Uterus (tissue), 2 donors: Measurements from ENCODE around the gene MARVELD3.

Experiments
- POLR2A ChIP-seq, 2 donors: fragments of 450-650 bp; IDR thresholded peaks; one replicate each; pipeline ENCODE4 v1.6.1; 2016; ENCODE audit warnings: antibody characterized with exemption in 2 of 2, mild to moderate bottlenecking in 1 of 2, moderate library complexity in 1 of 2
- TF ChIP-seq, protein P1 (sequence below), 4 experiments: fragments of 200-600 bp in 2 of 4; fragments of 450-650 bp in 2 of 4; sonication (generic) in 2 of 4; IDR thresholded peaks; one replicate each; pipeline ENCODE4 v1.5.1; 2016 to 2019; ENCODE audit warnings: antibody characterized with exemption in 4 of 4, mild to moderate bottlenecking in 2 of 4, moderate library complexity in 1 of 4

DNA sequence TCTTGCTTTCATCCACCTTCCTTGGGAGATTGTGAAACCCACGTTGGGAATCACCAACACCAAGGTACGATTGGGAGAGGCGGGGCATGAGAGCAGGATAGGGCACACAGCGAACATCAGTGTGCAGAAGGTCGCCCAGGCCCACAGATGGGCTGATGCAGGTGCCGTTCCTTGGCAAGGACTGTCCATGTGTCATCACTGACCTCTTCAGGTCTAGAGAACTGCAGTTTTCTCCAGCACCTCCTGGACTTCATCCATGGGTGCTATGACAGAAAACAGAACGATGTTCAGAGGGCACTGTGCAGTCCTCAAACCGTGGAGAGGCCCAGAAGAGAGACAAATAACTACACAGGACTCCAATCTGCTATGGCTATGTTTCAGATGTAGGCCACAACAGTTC, 25.2 kb upstream of the MARVELD3 start:
- TF ChIP-seq, protein P1, sequence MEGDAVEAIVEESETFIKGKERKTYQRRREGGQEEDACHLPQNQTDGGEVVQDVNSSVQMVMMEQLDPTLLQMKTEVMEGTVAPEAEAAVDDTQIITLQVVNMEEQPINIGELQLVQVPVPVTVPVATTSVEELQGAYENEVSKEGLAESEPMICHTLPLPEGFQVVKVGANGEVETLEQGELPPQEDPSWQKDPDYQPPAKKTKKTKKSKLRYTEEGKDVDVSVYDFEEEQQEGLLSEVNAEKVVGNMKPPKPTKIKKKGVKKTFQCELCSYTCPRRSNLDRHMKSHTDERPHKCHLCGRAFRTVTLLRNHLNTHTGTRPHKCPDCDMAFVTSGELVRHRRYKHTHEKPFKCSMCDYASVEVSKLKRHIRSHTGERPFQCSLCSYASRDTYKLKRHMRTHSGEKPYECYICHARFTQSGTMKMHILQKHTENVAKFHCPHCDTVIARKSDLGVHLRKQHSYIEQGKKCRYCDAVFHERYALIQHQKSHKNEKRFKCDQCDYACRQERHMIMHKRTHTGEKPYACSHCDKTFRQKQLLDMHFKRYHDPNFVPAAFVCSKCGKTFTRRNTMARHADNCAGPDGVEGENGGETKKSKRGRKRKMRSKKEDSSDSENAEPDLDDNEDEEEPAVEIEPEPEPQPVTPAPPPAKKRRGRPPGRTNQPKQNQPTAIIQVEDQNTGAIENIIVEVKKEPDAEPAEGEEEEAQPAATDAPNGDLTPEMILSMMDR (IDR thresholded peaks at IDR 0.05) = no peak
- no peak for TF ChIP-seq POLR2A (IDR thresholded peaks at IDR 0.05)
